HCT116 (cell line): ENCODE data around the gene GPR176. TPM values are rescaled to one million over a fixed set of nuclear protein-coding genes. Genes with fewer than 3 reads are reported as not detected.

Source experiments
- ATAC-seq: fragments of 200-7000 bp; cut with Tn5 transposase; 2 replicates; pipeline ENCODE4 v1.9.1; 2020; ENCODE audit warnings: mild to moderate bottlenecking, moderate library complexity
- BruUV-seq: library from RNA; stranded (reverse); fragments of 400-500 nt; replicated peaks from 2 replicates; lab custom pipeline; 2021; lab: Mats Ljungman, UMichigan
- CTCF ChIA-PET: fragments of 300-600 bp; sonication (Branson Sonifier 250); formaldehyde crosslinking; loops from one replicate; lab custom pipeline; 2021; ENCODE audit warnings: antibody characterized with exemption; lab: Charles Lee
- POLR2A ChIA-PET: fragments of 300-600, 350-600 bp; sonication (Branson Sonifier 250); formaldehyde crosslinking; loops from one replicate; lab custom pipeline; 2021; ENCODE audit warnings: antibody characterized with exemption; lab: Charles Lee
- RAD21 ChIA-PET, 2 experiments: fragments of 300-600 bp; sonication (Branson Sonifier 250); formaldehyde crosslinking; loops; one replicate each; lab custom pipeline; 2023; ENCODE audit warnings: low total read pairs in 2 of 2; ENCODE audit not compliant: uncharacterized antibody in 2 of 2, unreplicated experiment in 2 of 2, low non-redundant PET in 1 of 2; lab: Charles Lee
- DNase-seq: peaks from one replicate; pipeline ENCODE4 v3.0.0-alpha.2; 2010; ENCODE audit warnings: low read depth, low spot score
- H2AFZ ChIP-seq: fragments of 200-600 bp; shearing (Covaris generic), sonication (generic); 2 replicates; pipeline ENCODE4 v1.6.1; 2017; ENCODE audit warnings: low read depth, mixed run types, mixed read lengths, antibody characterized with exemption, low read length; ENCODE audit not compliant: poor library complexity, severe bottlenecking
- H3K27ac ChIP-seq: 2 replicates; pipeline ENCODE4 v1.5.1; 2012; ENCODE audit warnings: low read depth, low read length
- H3K27me3 ChIP-seq: fragments of 200-600 bp; sonication (generic); 2 replicates; pipeline ENCODE4 v1.6.1; 2016; ENCODE audit warnings: mixed run types, low read length, mixed read lengths; ENCODE audit not compliant: insufficient read depth
- H3K36me3 ChIP-seq, 2 experiments: fragments of 200-500 bp in 1 of 2; fragments of 200-600 bp in 1 of 2; sonication (Bioruptor generic) in 1 of 2; sonication (generic) in 1 of 2; 2 replicates each; pipeline versions ENCODE4 v1.5.1 to v1.6.1; 2014 to 2016; ENCODE audit warnings: low read length in 2 of 2, inconsistent platforms in 1 of 2, mixed read lengths in 1 of 2, mixed run types in 1 of 2; ENCODE audit not compliant: insufficient read depth in 2 of 2, control insufficient read depth in 1 of 2
- H3K4me1 ChIP-seq, 2 experiments: fragments of 200-600 bp in 1 of 2; sonication (generic) in 1 of 2; 2 replicates each; pipeline versions ENCODE4 v1.5.1 to v1.6.1; 2012 to 2017; ENCODE audit warnings: low read length in 2 of 2, inconsistent platforms in 1 of 2, mild to moderate bottlenecking in 1 of 2, mixed read lengths in 1 of 2, mixed run types in 1 of 2, moderate library complexity in 1 of 2; ENCODE audit not compliant: insufficient read depth in 2 of 2, control insufficient read depth in 1 of 2
- H3K4me2 ChIP-seq: fragments of 200-600 bp; sonication (generic); 2 replicates; pipeline ENCODE4 v1.6.1; 2017; ENCODE audit warnings: mixed run types, low read length, mixed read lengths
- H3K4me3 ChIP-seq, 2 experiments: fragments of 200-600 bp in 1 of 2; sonication (generic) in 1 of 2; replicated peaks in 1 of 2; 2 replicates each; pipeline ENCODE4 v1.5.1; 2011 to 2016; ENCODE audit warnings: low read length in 2 of 2, control low read depth in 1 of 2, low read depth in 1 of 2, mild to moderate bottlenecking in 1 of 2, mixed read lengths in 1 of 2, mixed run types in 1 of 2
- H3K79me2 ChIP-seq: fragments of 200-600 bp; sonication (generic); 2 replicates; pipeline ENCODE4 v1.6.1; 2017; ENCODE audit warnings: mild to moderate bottlenecking, mixed run types, low read length, moderate library complexity, mixed read lengths; ENCODE audit not compliant: insufficient read depth
- H3K9ac ChIP-seq: fragments of 200-600 bp; sonication (generic); 2 replicates; pipeline ENCODE4 v1.6.1; 2016; ENCODE audit warnings: low read length, mixed read lengths
- H3K9me2 ChIP-seq: fragments of 200-600 bp; sonication (generic), shearing (Covaris generic); 2 replicates; pipeline ENCODE4 v1.6.1; 2017; ENCODE audit warnings: mixed run types, mild to moderate bottlenecking, moderate library complexity; ENCODE audit not compliant: insufficient read depth
- H3K9me3 ChIP-seq, 2 experiments: fragments of 200-500 bp in 1 of 2; fragments of 200-600 bp in 1 of 2; sonication (Bioruptor generic) in 1 of 2; sonication (generic) in 1 of 2; 2 replicates each; pipeline ENCODE4 v1.6.1; 2014 to 2017; ENCODE audit warnings: low read length in 2 of 2, mixed read lengths in 2 of 2, inconsistent platforms in 1 of 2, low read depth in 1 of 2, mild to moderate bottlenecking in 1 of 2, mixed run types in 1 of 2, moderate library complexity in 1 of 2; ENCODE audit not compliant: control insufficient read depth in 1 of 2, insufficient read depth in 1 of 2
- H4K20me1 ChIP-seq: fragments of 200-600 bp; sonication (generic), shearing (Covaris generic); 2 replicates; pipeline ENCODE4 v1.6.1; 2017; ENCODE audit warnings: mixed run types, mild to moderate bottlenecking, moderate library complexity; ENCODE audit not compliant: insufficient read depth
- ATF3 ChIP-seq: IDR thresholded peaks from 2 replicates; pipeline ENCODE4 v1.6.1; 2012
- CTCF ChIP-seq, 3 experiments: fragments of 200-600 bp in 1 of 3; sonication (generic) in 1 of 3; IDR thresholded peaks in 2 of 3; conservative IDR thresholded peaks in 1 of 3; 2 replicates each; pipeline ENCODE4 v1.5.1; 2012 to 2017; ENCODE audit warnings: low read depth in 2 of 3, low read length in 2 of 3, antibody characterized with exemption in 1 of 3, borderline replicate concordance in 1 of 3, control low read depth in 1 of 3, mild to moderate bottlenecking in 1 of 3, mixed read lengths in 1 of 3, mixed run types in 1 of 3, moderate library complexity in 1 of 3; ENCODE audit not compliant: insufficient read depth in 1 of 3
- MAX ChIP-seq: IDR thresholded peaks from 2 replicates; pipeline ENCODE4 v1.6.1; 2012
- RAD21 ChIP-seq: IDR thresholded peaks from 2 replicates; pipeline ENCODE4 v1.6.1; 2012; ENCODE audit warnings: low read depth, mild to moderate bottlenecking
- SP1 ChIP-seq: IDR thresholded peaks from 2 replicates; pipeline ENCODE4 v1.6.1; 2012; ENCODE audit warnings: low read depth
- SRF ChIP-seq: IDR thresholded peaks from 2 replicates; pipeline ENCODE4 v1.6.1; 2012; ENCODE audit warnings: low read depth
- TCF7L2 ChIP-seq: IDR thresholded peaks from 2 replicates; pipeline ENCODE4 v1.7.0; 2011; ENCODE audit warnings: borderline replicate concordance, inconsistent platforms; ENCODE audit not compliant: insufficient read depth, insufficient read length; ENCODE audit errors: extremely low read depth
- ZBTB33 ChIP-seq: IDR thresholded peaks from 2 replicates; pipeline ENCODE4 v1.6.1; 2011; ENCODE audit warnings: mild to moderate bottlenecking, low read length, moderate library complexity; ENCODE audit not compliant: insufficient replicate concordance; ENCODE audit errors: extremely low read depth
- ZNF274 ChIP-seq: fragments of 200-500 bp; sonication (Bioruptor generic); IDR thresholded peaks from 2 replicates; pipeline ENCODE4 v1.6.1; 2014; ENCODE audit warnings: mild to moderate bottlenecking, low read depth, low read length, inconsistent platforms
- intact Hi-C: fragments of 100-400 bp; cut with micrococcal nuclease; formaldehyde crosslinking; loops from 2 replicates; pipeline ENCODE4 v1.10.0; 2022
- total RNA-seq: library from RNA; stranded (reverse); gene quantifications from one replicate; pipeline ENCODE4 v1.2.1, GENCODE V29; 2021; ENCODE audit not compliant: unreplicated experiment

Gene GPR176
- total RNA-seq, 1 experiment from 2014 or later, result 1.7 TPM

- no peaks in the 10 kb centered on the region for H3K9me2 ChIP-seq
- H3K4me2 ChIP-seq, result no peak overlapping the region
- ATAC-seq, result no peak
- no peak overlapping the region for H3K27ac ChIP-seq
- no peaks in the 10 kb centered on the region for H3K36me3 ChIP-seq
- POLR2A ChIA-PET, result no interaction called here
- no peak for TF ChIP-seq CTCF (IDR thresholded peaks at IDR 0.05 in 2 of 3, conservative IDR thresholded peaks at IDR 0.05 in 1 of 3; ENCODE audit: borderline replicate concordance in 1 of 3, insufficient read depth in 1 of 3, low read depth in 2 of 3, low read length in 2 of 3)
- TF ChIP-seq SRF, result no peak
- no peak for TF ChIP-seq ZBTB33
- no peak for TF ChIP-seq RAD21
- TF ChIP-seq TCF7L2, result no peak
- TF ChIP-seq ZNF274, result no peak
- TF ChIP-seq SP1, result no peak
- TF ChIP-seq MAX, result no peak
- TF ChIP-seq ATF3, result no peak
- no peak overlapping the region for H2AFZ ChIP-seq
- H4K20me1 ChIP-seq, result no peaks in the 10 kb centered on the region
- no peaks in the 10 kb centered on the region for H3K27me3 ChIP-seq
- no peak for DNase-seq
- no peaks in the 10 kb centered on the region for H3K79me2 ChIP-seq
- RAD21 ChIA-PET, result no interaction called here
- intact Hi-C loops, result no loop called here
- BruUV-seq, result no TSS peak
- no peaks in the 10 kb centered on the region for H3K9me3 ChIP-seq
- peaks cover 7 to 9% of the 10 kb centered on the region in 2 experiments; a peak in 3 of 4 replicates for H3K4me1 ChIP-seq
- H3K4me3 ChIP-seq, result no peak overlapping the region
- H3K9ac ChIP-seq, result no peak overlapping the region
- CTCF ChIA-PET, result no interaction called here
Observed at GRCh38 chr15:39777496-39777895, 142.6 kb downstream of the GPR176 start.
